GM23248 (cell line): Measurements from ENCODE around the gene TIMM44.

Experiments used
- EZH2 ChIP-seq: fragments of 200-600 bp; sonication (generic); IDR thresholded peaks from 2 replicates; pipeline ENCODE4 v1.6.1; 2018; ENCODE audit warnings: antibody characterized with exemption, mild to moderate bottlenecking; ENCODE audit not compliant: insufficient read depth, poor library complexity, severe bottlenecking
- EZH2phosphoT487 ChIP-seq: fragments of 200-600 bp; sonication (generic); IDR thresholded peaks from 2 replicates; pipeline ENCODE4 v1.6.1; 2018; ENCODE audit warnings: antibody characterized with exemption, moderate library complexity, mild to moderate bottlenecking, low read depth; ENCODE audit not compliant: insufficient read depth

GRCh38 chr19:7944177-7944761 is 803 bp upstream of the TIMM44 start:
- TF ChIP-seq EZH2, result no peak
- no peak for TF ChIP-seq EZH2phosphoT487
